Measurements from ENCODE around the gene ENDOD1. TPM values are rescaled to one million over a fixed set of nuclear protein-coding genes. Genes with fewer than 3 reads are reported as not detected.

ENDOD1 gene
- total RNA-seq, 1 donor from 2014 or later = 71.1 TPM

- no peaks in the 10 kb centered on the region for H3K9me3 Mint-ChIP-seq (ENCODE audit: low read depth)
- DNase-seq (ENCODE audit: low spot score) = no peak
- no peak for TF ChIP-seq CTCF (IDR thresholded peaks at IDR 0.05)
- no peak overlapping the region for H3K27ac Mint-ChIP-seq (ENCODE audit: unreplicated experiment)
- H3K4me1 Mint-ChIP-seq (ENCODE audit: low read depth) = peaks cover 42% of the 10 kb centered on the region
- H3K36me3 Mint-ChIP-seq (ENCODE audit: low read depth) = peaks cover 5% of the 10 kb centered on the region
- H3K27me3 Mint-ChIP-seq (ENCODE audit: low read depth) = no peaks in the 10 kb centered on the region
- H3K4me3 Mint-ChIP-seq (ENCODE audit: unreplicated experiment) = no peak overlapping the region
These were observed 9.2 kb downstream of the ENDOD1 start for GRCh38 chr11:95098826-95099225.

DNA sequence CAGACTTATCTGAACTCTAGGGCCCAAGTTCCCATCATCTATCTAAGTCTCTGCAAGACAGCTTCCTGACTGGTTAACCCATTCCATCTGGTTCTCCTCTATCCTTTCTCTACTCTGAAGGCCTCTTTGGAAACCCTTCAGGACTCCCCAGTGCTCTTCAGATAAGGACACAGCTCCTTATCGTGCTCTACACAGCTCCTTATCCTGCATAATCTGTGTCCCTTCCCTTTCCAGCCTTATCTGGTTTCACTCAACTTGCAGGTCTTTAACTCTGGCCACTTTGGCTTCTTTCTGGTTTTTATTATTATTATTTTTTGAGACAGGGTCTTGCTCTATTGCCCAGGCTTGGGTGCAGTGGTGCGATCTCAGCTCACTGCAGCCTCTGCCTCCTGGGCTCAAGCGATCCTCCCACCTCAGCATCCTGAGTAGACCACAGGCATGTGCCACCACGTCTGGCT lies 10.6 kb downstream of the ENDOD1 start:
- no peak for TF ChIP-seq CTCF (IDR thresholded peaks at IDR 0.05)
- H3K4me1 Mint-ChIP-seq (ENCODE audit: low read depth) = peaks cover 40% of the 10 kb centered on the region

GRCh38 chr11:95100856-95101507 lies 11.3 kb downstream of the ENDOD1 start:
- H3K27me3 Mint-ChIP-seq (ENCODE audit: low read depth) = no peaks in the 10 kb centered on the region

More for the DNA sequence above, 10.6 kb downstream of the ENDOD1 start:
- no peak for DNase-seq (ENCODE audit: low spot score)
- H3K4me3 Mint-ChIP-seq (ENCODE audit: unreplicated experiment) = no peak overlapping the region
- no peak overlapping the region for H3K27ac Mint-ChIP-seq (ENCODE audit: unreplicated experiment)
- no peaks in the 10 kb centered on the region for H3K27me3 Mint-ChIP-seq (ENCODE audit: low read depth)
- H3K9me3 Mint-ChIP-seq (ENCODE audit: low read depth) = no peaks in the 10 kb centered on the region
- H3K36me3 Mint-ChIP-seq (ENCODE audit: low read depth) = peaks cover 7% of the 10 kb centered on the region

DNA sequence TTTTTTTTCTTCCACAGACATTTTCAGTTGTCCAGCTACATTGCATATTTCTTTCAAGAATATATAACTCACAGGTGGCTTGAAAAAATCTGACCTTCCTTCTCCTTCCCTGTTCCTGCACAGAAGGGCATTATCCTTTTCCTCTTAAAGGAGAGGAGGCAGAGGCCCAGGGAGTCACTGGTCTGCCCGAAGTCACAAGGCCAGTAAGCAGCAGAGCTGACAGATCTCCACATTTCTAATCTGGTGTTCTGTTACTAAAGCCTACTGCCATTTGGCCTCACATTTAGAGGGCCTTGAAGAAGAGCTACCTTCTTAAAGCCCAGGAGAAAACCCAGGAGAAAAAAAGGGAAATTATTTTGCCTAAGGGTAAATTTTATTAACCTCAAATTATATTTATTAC lies 12.3 kb downstream of the ENDOD1 start:
- H3K36me3 Mint-ChIP-seq (ENCODE audit: low read depth) = peaks cover 7% of the 10 kb centered on the region
- no peak for TF ChIP-seq CTCF (IDR thresholded peaks at IDR 0.05)
- H3K4me3 Mint-ChIP-seq (ENCODE audit: unreplicated experiment) = no peak overlapping the region
- no peaks in the 10 kb centered on the region for H3K9me3 Mint-ChIP-seq (ENCODE audit: low read depth)
- H3K4me1 Mint-ChIP-seq (ENCODE audit: low read depth) = peaks cover 34% of the 10 kb centered on the region
- H3K27me3 Mint-ChIP-seq (ENCODE audit: low read depth) = no peaks in the 10 kb centered on the region
- DNase-seq (ENCODE audit: low spot score) = no peak
- H3K27ac Mint-ChIP-seq (ENCODE audit: unreplicated experiment) = no peak overlapping the region

More at GRCh38 chr11:95100856-95101507, 11.3 kb downstream of the ENDOD1 start:
- Mint-ChIP-seq H3K9me3 (ENCODE audit: low read depth) (no peaks in the 10 kb centered on the region), H3K36me3 (ENCODE audit: low read depth) (peaks cover 7% of the 10 kb centered on the region), H3K27ac (ENCODE audit: unreplicated experiment) (no peak overlapping the region), H3K4me1 (ENCODE audit: low read depth) (peaks cover 33% of the 10 kb centered on the region), H3K4me3 (ENCODE audit: unreplicated experiment) (no peak overlapping the region)
- no peak for DNase-seq (ENCODE audit: low spot score)
- no peak for TF ChIP-seq CTCF (IDR thresholded peaks at IDR 0.05)

DNA sequence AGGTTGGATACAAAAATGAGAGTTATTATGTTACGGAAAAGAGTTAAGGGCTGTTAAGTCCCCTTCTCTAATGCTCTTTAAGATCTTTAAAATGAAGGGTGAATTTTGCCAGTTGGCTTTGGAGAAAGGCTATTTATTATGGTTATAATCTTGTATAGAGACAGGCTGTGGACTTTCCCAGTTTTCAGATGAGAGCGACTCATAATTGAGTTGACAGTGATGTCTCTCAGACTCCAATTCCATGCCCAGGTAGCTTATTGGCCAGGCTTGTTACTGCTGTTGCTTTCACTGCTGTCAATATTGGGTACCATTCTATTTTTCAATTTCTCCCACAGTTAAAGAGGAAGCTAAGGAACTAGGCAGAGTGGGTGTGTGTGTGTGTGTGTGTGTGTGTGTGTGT lies 13.1 kb downstream of the ENDOD1 start:
- H3K4me1 Mint-ChIP-seq (ENCODE audit: low read depth) = peaks cover 34% of the 10 kb centered on the region
- no peak overlapping the region for H3K4me3 Mint-ChIP-seq (ENCODE audit: unreplicated experiment)
- no peak for DNase-seq (ENCODE audit: low spot score)
- no peaks in the 10 kb centered on the region for H3K9me3 Mint-ChIP-seq (ENCODE audit: low read depth)
- no peak for TF ChIP-seq CTCF (IDR thresholded peaks at IDR 0.05)
- no peak overlapping the region for H3K27ac Mint-ChIP-seq (ENCODE audit: unreplicated experiment)
- no peaks in the 10 kb centered on the region for H3K27me3 Mint-ChIP-seq (ENCODE audit: low read depth)
- H3K36me3 Mint-ChIP-seq (ENCODE audit: low read depth) = peaks cover 7% of the 10 kb centered on the region

Data from chondrocyte (in vitro differentiated cells).